Astrocyte (in vitro differentiated cells and primary cell): ENCODE results near the gene WFDC12. TPM values are rescaled to one million over a fixed set of nuclear protein-coding genes. Genes with fewer than 3 reads are reported as not detected.

ENCODE experiments used
- DNase-seq: peaks from one replicate; pipeline ENCODE4 v3.0.0-alpha.2; 2010; ENCODE audit warnings: low read depth
- FAIRE-seq: peaks from 2 replicates; lab custom pipeline; 2011; peaks lifted over from hg19 to GRCh38; lab: Jason Lieb, UNC
- H2AFZ ChIP-seq: 2 replicates; pipeline ENCODE4 v1.6.0; 2012; ENCODE audit warnings: low read depth, low read length, inconsistent platforms
- H3K27ac ChIP-seq: 2 replicates; pipeline ENCODE4 v1.5.1; 2011; ENCODE audit warnings: low read depth, low read length, inconsistent platforms
- H3K27me3 ChIP-seq: 2 replicates; pipeline ENCODE4 v1.6.0; 2011; ENCODE audit warnings: low read length, inconsistent platforms; ENCODE audit not compliant: insufficient read depth
- H3K36me3 ChIP-seq: 2 replicates; pipeline ENCODE4 v1.5.1; 2011; ENCODE audit warnings: low read length, inconsistent platforms; ENCODE audit not compliant: insufficient read depth
- H3K4me1 ChIP-seq: 2 replicates; pipeline ENCODE4 v1.5.1; 2011; ENCODE audit warnings: low read length, inconsistent platforms; ENCODE audit not compliant: insufficient read depth
- H3K4me2 ChIP-seq: 2 replicates; pipeline ENCODE4 v1.6.0; 2012; ENCODE audit warnings: low read length, inconsistent platforms
- H3K4me3 ChIP-seq: 2 replicates; pipeline ENCODE4 v1.5.1; 2011; ENCODE audit warnings: low read depth, mild to moderate bottlenecking, low read length, inconsistent platforms; ENCODE audit not compliant: insufficient read depth
- H3K79me2 ChIP-seq: 2 replicates; pipeline ENCODE4 v1.6.0; 2012; ENCODE audit warnings: mild to moderate bottlenecking, low read length, inconsistent platforms; ENCODE audit not compliant: insufficient read depth
- H3K9ac ChIP-seq: 2 replicates; pipeline ENCODE4 v1.6.0; 2012; ENCODE audit warnings: mild to moderate bottlenecking, low read length, inconsistent platforms
- H3K9me3 ChIP-seq: 2 replicates; pipeline ENCODE4 v1.5.1; 2012; ENCODE audit warnings: low read depth, mild to moderate bottlenecking, low read length, inconsistent platforms; ENCODE audit not compliant: insufficient read depth
- H4K20me1 ChIP-seq: 2 replicates; pipeline ENCODE4 v1.6.0; 2012; ENCODE audit warnings: low read length, inconsistent platforms; ENCODE audit not compliant: insufficient read depth
- H3K27ac Mint-ChIP-seq: one replicate; pipeline ENCODE4 v1.8.0; 2021; ENCODE audit warnings: mild to moderate bottlenecking, mixed read lengths; ENCODE audit not compliant: unreplicated experiment
- H3K27me3 Mint-ChIP-seq: one replicate; pipeline ENCODE4 v1.8.0; 2021; ENCODE audit warnings: low read depth, mixed read lengths; ENCODE audit not compliant: unreplicated experiment
- H3K36me3 Mint-ChIP-seq: one replicate; pipeline ENCODE4 v1.8.0; 2021; ENCODE audit warnings: low read depth, mixed read lengths; ENCODE audit not compliant: unreplicated experiment
- H3K4me1 Mint-ChIP-seq: one replicate; pipeline ENCODE4 v1.8.0; 2021; ENCODE audit warnings: low read depth, mixed read lengths; ENCODE audit not compliant: unreplicated experiment
- H3K4me3 Mint-ChIP-seq: one replicate; pipeline ENCODE4 v1.8.0; 2021; ENCODE audit warnings: mild to moderate bottlenecking, moderate library complexity, mixed read lengths; ENCODE audit not compliant: unreplicated experiment
- H3K9me3 Mint-ChIP-seq: one replicate; pipeline ENCODE4 v1.8.0; 2021; ENCODE audit warnings: mild to moderate bottlenecking, mixed read lengths; ENCODE audit not compliant: unreplicated experiment
- EZH2 ChIP-seq: IDR thresholded peaks from 2 replicates; pipeline ENCODE4 v1.6.1; 2012; ENCODE audit warnings: mild to moderate bottlenecking, low read length, inconsistent platforms; ENCODE audit not compliant: insufficient read depth
- total RNA-seq: library from RNA; stranded (reverse); gene quantifications from 2 replicates; pipeline ENCODE4 v1.2.1, GENCODE V29; 2021
- TF ChIP-seq, protein P1 (sequence below): IDR thresholded peaks from 2 replicates; pipeline ENCODE4 v1.5.1; 2011; ENCODE audit warnings: low read depth, mild to moderate bottlenecking, inconsistent platforms, low read length, moderate library complexity; ENCODE audit not compliant: insufficient read depth

Gene WFDC12
- total RNA-seq, 1 donor from 2014 or later, result not detected

DNA sequence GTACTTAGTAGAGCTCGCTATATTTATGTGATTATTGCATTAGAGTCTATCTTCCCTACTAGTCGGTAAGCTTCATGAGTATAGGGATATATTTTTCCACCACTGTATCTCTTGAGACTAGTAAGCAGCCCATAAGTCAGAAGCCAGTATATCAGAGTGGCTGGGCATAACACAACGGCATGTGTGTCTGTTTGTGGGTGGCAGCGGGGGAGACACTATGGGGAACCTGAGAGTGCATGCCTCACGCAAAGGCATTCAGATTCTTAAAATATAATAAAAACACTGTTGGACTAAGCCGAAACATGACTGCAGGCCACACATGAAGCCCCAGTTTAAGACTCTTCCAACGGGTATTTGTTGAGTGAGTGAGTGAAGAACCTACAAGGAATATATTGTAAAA, 31.4 kb downstream of the WFDC12 start:
- peaks cover 5% of the 10 kb centered on the region for H3K27me3 Mint-ChIP-seq
- H3K9me3 Mint-ChIP-seq, result peaks cover 3% of the 10 kb centered on the region
- no peak overlapping the region for H3K27ac Mint-ChIP-seq
- Histone ChIP-seq H3K9me3 (no peaks in the 10 kb centered on the region), H3K27me3 (peaks cover 19% of the 10 kb centered on the region), H3K36me3 (no peaks in the 10 kb centered on the region), H3K9ac (no peak overlapping the region), H2AFZ (no peak overlapping the region), H3K27ac (no peak overlapping the region), H3K4me1 (peaks cover 5% of the 10 kb centered on the region), H3K4me2 (no peak overlapping the region), H3K4me3 (no peak overlapping the region), H3K79me2 (no peaks in the 10 kb centered on the region), H4K20me1 (no peaks in the 10 kb centered on the region)
- no peak for DNase-seq
- H3K4me3 Mint-ChIP-seq, result no peak overlapping the region
- peaks cover 11% of the 10 kb centered on the region for H3K4me1 Mint-ChIP-seq
- FAIRE-seq, result no peak
- H3K36me3 Mint-ChIP-seq, result peaks cover 6% of the 10 kb centered on the region
- no peak for TF ChIP-seq EZH2
- TF ChIP-seq, protein P1, sequence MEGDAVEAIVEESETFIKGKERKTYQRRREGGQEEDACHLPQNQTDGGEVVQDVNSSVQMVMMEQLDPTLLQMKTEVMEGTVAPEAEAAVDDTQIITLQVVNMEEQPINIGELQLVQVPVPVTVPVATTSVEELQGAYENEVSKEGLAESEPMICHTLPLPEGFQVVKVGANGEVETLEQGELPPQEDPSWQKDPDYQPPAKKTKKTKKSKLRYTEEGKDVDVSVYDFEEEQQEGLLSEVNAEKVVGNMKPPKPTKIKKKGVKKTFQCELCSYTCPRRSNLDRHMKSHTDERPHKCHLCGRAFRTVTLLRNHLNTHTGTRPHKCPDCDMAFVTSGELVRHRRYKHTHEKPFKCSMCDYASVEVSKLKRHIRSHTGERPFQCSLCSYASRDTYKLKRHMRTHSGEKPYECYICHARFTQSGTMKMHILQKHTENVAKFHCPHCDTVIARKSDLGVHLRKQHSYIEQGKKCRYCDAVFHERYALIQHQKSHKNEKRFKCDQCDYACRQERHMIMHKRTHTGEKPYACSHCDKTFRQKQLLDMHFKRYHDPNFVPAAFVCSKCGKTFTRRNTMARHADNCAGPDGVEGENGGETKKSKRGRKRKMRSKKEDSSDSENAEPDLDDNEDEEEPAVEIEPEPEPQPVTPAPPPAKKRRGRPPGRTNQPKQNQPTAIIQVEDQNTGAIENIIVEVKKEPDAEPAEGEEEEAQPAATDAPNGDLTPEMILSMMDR, result no peak

DNA sequence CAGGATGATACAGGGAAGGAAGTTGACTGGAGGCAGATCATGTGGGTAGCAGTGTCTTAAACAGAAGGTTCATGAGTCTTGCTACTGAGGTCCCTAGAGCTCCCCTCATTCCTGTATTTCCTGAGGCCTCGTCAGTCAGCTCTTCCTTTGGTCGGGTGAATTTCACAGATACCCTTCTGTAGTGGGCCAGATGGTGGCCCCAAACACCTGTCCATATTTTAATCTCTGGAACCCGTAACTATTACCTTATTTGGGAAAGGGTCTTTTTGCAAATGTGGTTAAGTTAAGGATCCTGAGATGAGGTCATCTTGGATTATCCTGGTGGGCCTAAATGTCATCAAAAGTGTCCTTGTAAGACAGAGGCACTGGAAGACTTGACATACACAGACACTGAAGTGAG, 32.9 kb downstream of the WFDC12 start:
- no peak overlapping the region for H3K4me3 ChIP-seq

DNA sequence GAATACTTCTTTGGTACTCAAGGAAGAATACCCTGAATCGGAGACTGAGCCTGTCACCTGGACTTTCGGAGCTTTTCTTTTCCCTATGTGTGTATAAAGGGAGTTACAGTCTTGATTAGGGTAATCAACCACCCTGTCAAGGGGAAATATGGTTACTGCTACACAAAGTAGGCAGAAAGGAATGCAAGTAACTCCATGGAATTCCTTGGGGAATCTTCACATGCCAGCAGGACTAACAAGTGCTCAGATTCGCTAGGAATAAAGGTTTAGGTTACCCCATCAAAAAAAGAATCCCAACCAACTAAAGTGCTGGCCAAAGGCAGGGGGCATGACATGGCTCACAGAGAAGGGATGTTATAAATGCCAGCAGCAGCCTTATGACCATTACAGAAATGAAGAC, 33.8 kb downstream of the WFDC12 start:
- Mint-ChIP-seq H3K27me3 (no peaks in the 10 kb centered on the region), H3K4me3 (no peak overlapping the region), H3K27ac (no peak overlapping the region), H3K36me3 (peaks cover 16% of the 10 kb centered on the region), H3K4me1 (peaks cover 17% of the 10 kb centered on the region), H3K9me3 (peaks cover 5% of the 10 kb centered on the region)
- Histone ChIP-seq H4K20me1 (no peaks in the 10 kb centered on the region), H3K4me2 (no peak overlapping the region), H3K27ac (no peak overlapping the region), H3K4me3 (no peak overlapping the region), H3K9ac (no peak overlapping the region), H2AFZ (no peak overlapping the region), H3K36me3 (no peaks in the 10 kb centered on the region), H3K27me3 (no peaks in the 10 kb centered on the region), H3K79me2 (no peaks in the 10 kb centered on the region), H3K4me1 (peaks cover 5% of the 10 kb centered on the region), H3K9me3 (no peaks in the 10 kb centered on the region)
- no peak for TF ChIP-seq EZH2
- TF ChIP-seq, protein P1, result no peak
- DNase-seq (peak; percentile 20), FAIRE-seq (no peak)

More for the DNA sequence above, 32.9 kb downstream of the WFDC12 start:
- Mint-ChIP-seq H3K4me1 (peaks cover 17% of the 10 kb centered on the region), H3K27me3 (no peaks in the 10 kb centered on the region), H3K4me3 (no peak overlapping the region), H3K36me3 (peaks cover 11% of the 10 kb centered on the region), H3K27ac (no peak overlapping the region), H3K9me3 (peaks cover 3% of the 10 kb centered on the region)
- no peak overlapping the region for H3K4me2 ChIP-seq
- H4K20me1 ChIP-seq, result no peaks in the 10 kb centered on the region
- DNase-seq (no peak), FAIRE-seq (no peak)
- no peak overlapping the region for H3K9ac ChIP-seq
- H3K27ac ChIP-seq, result no peak overlapping the region
- peaks cover 4% of the 10 kb centered on the region for H3K27me3 ChIP-seq
- H3K9me3 ChIP-seq, result no peaks in the 10 kb centered on the region
- peaks cover 5% of the 10 kb centered on the region for H3K4me1 ChIP-seq
- TF ChIP-seq EZH2, result no peak
- TF ChIP-seq, protein P1, result no peak
- H3K79me2 ChIP-seq, result no peaks in the 10 kb centered on the region
- H2AFZ ChIP-seq, result no peak overlapping the region
- no peaks in the 10 kb centered on the region for H3K36me3 ChIP-seq
